H1 (cell line): ENCODE measurements around the gene KIZ. TPM values are rescaled to one million over a fixed set of nuclear protein-coding genes. Genes with fewer than 3 reads are reported as not detected.

Experiments used
- CTCF ChIA-PET: fragments of 300-600 bp; sonication (Branson Sonifier 250); formaldehyde crosslinking; loops from one replicate; lab custom pipeline; 2021; ENCODE audit not compliant: partially characterized antibody; lab: Charles Lee
- POLR2A ChIA-PET: fragments of 300-600 bp; sonication (Branson Sonifier 250); formaldehyde crosslinking; loops from one replicate; lab custom pipeline; 2021; ENCODE audit warnings: inconsistent platforms; ENCODE audit not compliant: partially characterized antibody; lab: Charles Lee
- DNase-seq, 2 experiments: peaks; one replicate each; pipeline versions ENCODE4 v3.0.0 to v3.0.0-alpha.2; 2010 to 2022; ENCODE audit warnings: low spot score in 2 of 2, low read depth in 1 of 2, mixed read lengths in 1 of 2
- FAIRE-seq: peaks from 2 replicates; lab custom pipeline; 2011; peaks lifted over from hg19 to GRCh38; lab: Jason Lieb, UNC
- H2AFZ ChIP-seq: 2 replicates; pipeline ENCODE4 v1.8.1; 2012; ENCODE audit warnings: low read length, inconsistent platforms
- H2AK5ac ChIP-seq: 2 replicates; pipeline ENCODE4 v1.6.1; 2013; ENCODE audit warnings: low read depth, low read length
- H2BK120ac ChIP-seq: replicated peaks from 2 replicates; pipeline ENCODE3; 2013; ENCODE audit warnings: low read depth, low read length, inconsistent platforms
- H2BK12ac ChIP-seq: 2 replicates; pipeline ENCODE4 v1.6.1; 2013; ENCODE audit warnings: low read depth, low read length
- H2BK15ac ChIP-seq: 2 replicates; pipeline ENCODE4 v1.6.1; 2013; ENCODE audit warnings: low read length
- H2BK20ac ChIP-seq: 2 replicates; pipeline ENCODE4 v1.6.1; 2013; ENCODE audit warnings: low read length
- H2BK5ac ChIP-seq: 2 replicates; pipeline ENCODE4 v1.6.1; 2013; ENCODE audit warnings: low read depth, low read length
- H3K14ac ChIP-seq: 2 replicates; pipeline ENCODE4 v1.6.1; 2013; ENCODE audit warnings: inconsistent platforms; ENCODE audit not compliant: insufficient read length
- H3K18ac ChIP-seq: 2 replicates; pipeline ENCODE4 v1.6.1; 2013; ENCODE audit warnings: low read length; ENCODE audit errors: extremely low read depth
- H3K23ac ChIP-seq: 2 replicates; pipeline ENCODE4 v1.6.1; 2013; ENCODE audit warnings: inconsistent platforms; ENCODE audit not compliant: insufficient read length
- H3K23me2 ChIP-seq: 2 replicates; pipeline ENCODE4 v1.6.1; 2013; ENCODE audit warnings: low read depth, low read length
- H3K27ac ChIP-seq: 2 replicates; pipeline ENCODE4 v1.6.1; 2011; ENCODE audit warnings: low read depth, low read length, inconsistent platforms
- H3K27me3 ChIP-seq, 4 experiments: replicated peaks in 1 of 4; 1 replicate in 1 of 4; 2 replicates in 3 of 4; pipeline versions ENCODE4 v1.6.1 to v1.8.1; 2011 to 2013; ENCODE audit warnings: low read length in 3 of 4, mild to moderate bottlenecking in 3 of 4, inconsistent platforms in 2 of 4, mixed read lengths in 2 of 4, moderate library complexity in 1 of 4; ENCODE audit not compliant: control insufficient read depth in 3 of 4, insufficient read depth in 3 of 4; ENCODE audit errors: extremely low read depth in 1 of 4
- H3K36me3 ChIP-seq, 4 experiments: 2 replicates each; pipeline versions ENCODE4 v1.6.1 to v1.8.1; 2011 to 2013; ENCODE audit warnings: mild to moderate bottlenecking in 4 of 4, low read length in 3 of 4, moderate library complexity in 2 of 4, control low read depth in 1 of 4, inconsistent platforms in 1 of 4; ENCODE audit not compliant: insufficient read depth in 4 of 4, control insufficient read depth in 2 of 4
- H3K4ac ChIP-seq: replicated peaks from 2 replicates; pipeline ENCODE3; 2013; ENCODE audit warnings: low read length, low read depth, mixed read lengths, inconsistent platforms; ENCODE audit not compliant: insufficient read length
- H3K4me1 ChIP-seq, 4 experiments: replicated peaks in 1 of 4; 1 replicate in 1 of 4; 2 replicates in 3 of 4; pipeline versions ENCODE4 v1.6.1 to v1.8.1; 2011 to 2013; ENCODE audit warnings: low read length in 3 of 4, inconsistent platforms in 2 of 4, mixed read lengths in 1 of 4; ENCODE audit not compliant: insufficient read depth in 4 of 4, control insufficient read depth in 3 of 4
- H3K4me2 ChIP-seq, 2 experiments: 2 replicates each; pipeline versions ENCODE4 v1.6.1 to v1.8.1; 2011 to 2013; ENCODE audit warnings: low read depth in 2 of 2, low read length in 2 of 2, control low read depth in 1 of 2, inconsistent platforms in 1 of 2, mild to moderate bottlenecking in 1 of 2; ENCODE audit not compliant: insufficient read depth in 1 of 2
- H3K4me3 ChIP-seq, 4 experiments: fragments of 200-600, 300-600 bp in 1 of 4; sonication (generic), shearing (Covaris generic), sonication (Bioruptor Twin) in 1 of 4; 2 replicates each; pipeline versions ENCODE4 v1.5.1 to v1.8.1; 2011 to 2016; ENCODE audit warnings: low read length in 4 of 4, low read depth in 3 of 4, control low read depth in 2 of 4, inconsistent platforms in 2 of 4, mild to moderate bottlenecking in 2 of 4, mixed read lengths in 1 of 4, moderate library complexity in 1 of 4; ENCODE audit not compliant: insufficient read depth in 2 of 4; ENCODE audit errors: extremely low read depth in 1 of 4
- H3K56ac ChIP-seq: replicated peaks from 2 replicates; pipeline ENCODE3; 2013; ENCODE audit warnings: low read depth, mild to moderate bottlenecking, mixed read lengths, low read length, inconsistent platforms; ENCODE audit not compliant: insufficient read length
- H3K79me1 ChIP-seq: 2 replicates; pipeline ENCODE4 v1.6.1; 2013; ENCODE audit warnings: low read depth, low read length, control low read depth
- H3K79me2 ChIP-seq, 2 experiments: 2 replicates each; pipeline versions ENCODE4 v1.6.1 to v1.8.1; 2012 to 2013; ENCODE audit warnings: low read length in 2 of 2, mild to moderate bottlenecking in 2 of 2, inconsistent platforms in 1 of 2; ENCODE audit not compliant: insufficient read depth in 2 of 2, control insufficient read depth in 1 of 2
- H3K9ac ChIP-seq, 4 experiments: replicated peaks in 1 of 4; 1 replicate in 1 of 4; 2 replicates in 3 of 4; pipeline versions ENCODE4 v1.6.1 to v1.8.1; 2011 to 2013; ENCODE audit warnings: low read depth in 3 of 4, low read length in 3 of 4, control low read depth in 2 of 4, mild to moderate bottlenecking in 2 of 4, moderate library complexity in 2 of 4, inconsistent platforms in 1 of 4; ENCODE audit errors: extremely low read depth in 1 of 4
- H3K9me3 ChIP-seq, 2 experiments: 2 replicates each; pipeline versions ENCODE4 v1.6.1 to v1.8.1; 2012 to 2013; ENCODE audit warnings: mild to moderate bottlenecking in 2 of 2, moderate library complexity in 2 of 2, control low read depth in 1 of 2, inconsistent platforms in 1 of 2, low read depth in 1 of 2, low read length in 1 of 2, mixed read lengths in 1 of 2; ENCODE audit not compliant: insufficient read depth in 2 of 2
- H4K20me1 ChIP-seq, 2 experiments: replicated peaks in 1 of 2; 2 replicates each; pipeline versions ENCODE3 to v1.8.1; 2011 to 2013; ENCODE audit warnings: inconsistent platforms in 2 of 2, low read length in 2 of 2, mild to moderate bottlenecking in 1 of 2; ENCODE audit not compliant: insufficient read depth in 2 of 2, control insufficient read depth in 1 of 2
- H4K5ac ChIP-seq: 2 replicates; pipeline ENCODE4 v1.6.1; 2013; ENCODE audit warnings: low read length, low read depth, mixed read lengths, inconsistent platforms; ENCODE audit not compliant: insufficient read length
- H4K8ac ChIP-seq: 2 replicates; pipeline ENCODE4 v1.8.0; 2013; ENCODE audit warnings: mild to moderate bottlenecking, moderate library complexity, low read length, inconsistent platforms; ENCODE audit not compliant: insufficient read depth; ENCODE audit errors: extremely low read depth
- H4K91ac ChIP-seq: replicated peaks from 2 replicates; pipeline ENCODE3; 2013; ENCODE audit warnings: low read length, mixed read lengths, inconsistent platforms; ENCODE audit not compliant: insufficient read length
- PHF8 ChIP-seq: fragments of 200-600 bp; sonication (generic); conservative IDR thresholded peaks from 2 replicates; pipeline ENCODE4 v1.7.1; 2012; ENCODE audit warnings: low read depth, mild to moderate bottlenecking, inconsistent platforms, low read length, moderate library complexity
- SUZ12 ChIP-seq: fragments of 200-600 bp; sonication (generic); IDR thresholded peaks from 2 replicates; pipeline ENCODE4 v1.6.1; 2012; ENCODE audit warnings: mild to moderate bottlenecking, inconsistent platforms, low read length, moderate library complexity, mixed read lengths
- WGBS, 2 experiments: shearing (Covaris generic) in 1 of 2; methylation state at CpG; one replicate each; pipeline versions ENCODE4 v1.1.6 to v1.1.7; 2013 to 2015; ENCODE audit warnings: low lambda C conversion rate in 2 of 2, mixed read lengths in 2 of 2, inconsistent platforms in 1 of 2, low coverage in 1 of 2, missing lambda C conversion rate in 1 of 2; ENCODE audit not compliant: insufficient replicate concordance in 2 of 2, insufficient coverage in 1 of 2, insufficient read length in 1 of 2; ENCODE audit errors: extremely low coverage in 1 of 2, missing lambda C conversion rate in 1 of 2; 5-methylcytosine and 5-hydroxymethylcytosine counted together
- polyA plus RNA-seq, 7 experiments: library from polyadenylated mRNA; depleted of rRNA in 3 of 7; stranded (reverse) in 5 of 7; unstranded in 2 of 7; fragments of >200 nt in 5 of 7; fragments of 200-250 nt in 2 of 7; gene quantifications; 1 replicate in 5 of 7; 2 replicates in 1 of 7; 4 replicates in 1 of 7; pipeline versions ENCODE4 v1.2.1 to v1.2.3, GENCODE V29; 2011 to 2013; ENCODE audit warnings: missing spikeins in 2 of 7, mixed read lengths in 2 of 7
- total RNA-seq: library from RNA; stranded (reverse); fragmentation: NEBNext Ultra II Directional; extraction: Animal tissue kit (Norgen Biotek cat#: 25700); gene quantifications from 2 replicates; pipeline ENCODE4 v1.2.1, GENCODE V29; 2021

Gene KIZ
- total and polyA plus RNA-seq, 2 of the 8 experiments (the other 6 are each of a cell fraction or from before 2014, with no cell fraction given) = 13.0 to 51.7 TPM

- Histone ChIP-seq H2BK120ac (no peak overlapping the region), H3K23ac (no peak overlapping the region), H3K4me2 (no peak overlapping the region), H2BK20ac (no peak overlapping the region), H4K20me1 (no peaks in the 10 kb centered on the region), H3K23me2 (peaks cover 3% of the 10 kb centered on the region; the same call in 1 of the 2 replicates), H3K4me3 (no peak overlapping the region), H3K14ac (no peak overlapping the region), H4K8ac (no peak overlapping the region), H3K56ac (no peak overlapping the region), H2BK5ac (no peak overlapping the region), H3K36me3 (peaks cover 0 to 14% (median 1%) of the 10 kb centered on the region in 4 experiments; a peak in 3 of 8 replicates), H3K18ac (no peak overlapping the region), H3K27ac (no peak overlapping the region), H2BK12ac (no peak overlapping the region), H3K4ac (no peak overlapping the region), H2AFZ (no peak overlapping the region), H3K9ac (no peak overlapping the region), H3K9me3 (no peaks in the 10 kb centered on the region), H3K4me1 (no peaks in the 10 kb centered on the region; a peak in 1 of 7 replicates), H4K5ac (no peak overlapping the region), H2AK5ac (no peak overlapping the region), H3K79me1 (peaks cover 4% of the 10 kb centered on the region; the same call in 1 of the 2 replicates), H3K27me3 (no peaks in the 10 kb centered on the region), H3K79me2 (no peaks in the 10 kb centered on the region), H4K91ac (no peak overlapping the region), H2BK15ac (no peak overlapping the region)
- no peak for TF ChIP-seq SUZ12
- TF ChIP-seq PHF8 = no peak
- FAIRE-seq = no peak
- ChIA-PET POLR2A (interaction anchor here (0.9 to 1.5 kb wide), 2 partner anchors 8 to 13 kb away, joined by 3 to 4 read pairs; no protein-coding TSS in a partner anchor), CTCF (interaction anchor here (0.9 to 1.6 kb wide), 3 partner anchors 11 to 282 kb away, joined by 3 to 4 read pairs (median 4); no protein-coding TSS in a partner anchor)
- no peak for DNase-seq
- WGBS, 2 experiments = 95 to 100% methylated on average over 3 to 5 of the region's 5 CpGs
Measured at GRCh38 chr20:21141825-21142224, 15.9 kb downstream of the KIZ start.
